ENCODE data around the gene PYROXD2.

DNA sequence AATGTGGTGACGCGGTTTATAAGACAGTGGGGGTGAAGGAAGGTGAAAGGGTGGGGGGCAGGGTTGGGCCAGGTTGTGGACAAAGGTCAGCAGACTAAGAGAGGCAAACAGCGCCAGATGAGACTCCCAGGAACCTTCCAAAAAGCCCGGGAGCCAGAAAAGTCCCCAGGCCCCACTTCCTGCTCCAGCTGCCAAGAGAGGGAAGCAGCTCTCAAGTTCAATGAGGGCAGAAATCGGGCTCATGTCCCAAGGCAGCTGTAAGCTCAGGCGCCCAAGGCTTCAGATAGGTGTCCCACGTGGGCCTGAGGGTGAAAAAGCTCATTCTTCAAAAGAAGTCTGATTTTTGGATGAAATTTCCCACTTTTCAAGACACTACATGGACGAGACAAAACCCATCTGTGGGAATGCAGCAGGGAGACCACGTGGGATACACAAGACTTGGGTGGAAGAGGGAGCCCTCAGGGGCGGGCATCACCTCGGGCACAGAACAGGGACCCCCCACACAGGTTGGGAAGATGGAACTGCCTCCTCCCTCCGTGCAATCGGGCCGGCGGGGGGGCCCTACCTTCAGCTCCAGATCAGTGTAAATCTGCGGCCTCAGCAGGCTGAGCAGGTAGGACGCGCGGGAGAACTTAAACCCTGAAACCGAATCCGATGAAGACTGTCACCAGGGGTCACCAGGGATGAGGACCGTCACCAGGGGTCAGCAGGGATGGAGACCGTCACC lies 7.8 kb downstream of the PYROXD2 start:
- TF ChIP-seq, protein P1, sequence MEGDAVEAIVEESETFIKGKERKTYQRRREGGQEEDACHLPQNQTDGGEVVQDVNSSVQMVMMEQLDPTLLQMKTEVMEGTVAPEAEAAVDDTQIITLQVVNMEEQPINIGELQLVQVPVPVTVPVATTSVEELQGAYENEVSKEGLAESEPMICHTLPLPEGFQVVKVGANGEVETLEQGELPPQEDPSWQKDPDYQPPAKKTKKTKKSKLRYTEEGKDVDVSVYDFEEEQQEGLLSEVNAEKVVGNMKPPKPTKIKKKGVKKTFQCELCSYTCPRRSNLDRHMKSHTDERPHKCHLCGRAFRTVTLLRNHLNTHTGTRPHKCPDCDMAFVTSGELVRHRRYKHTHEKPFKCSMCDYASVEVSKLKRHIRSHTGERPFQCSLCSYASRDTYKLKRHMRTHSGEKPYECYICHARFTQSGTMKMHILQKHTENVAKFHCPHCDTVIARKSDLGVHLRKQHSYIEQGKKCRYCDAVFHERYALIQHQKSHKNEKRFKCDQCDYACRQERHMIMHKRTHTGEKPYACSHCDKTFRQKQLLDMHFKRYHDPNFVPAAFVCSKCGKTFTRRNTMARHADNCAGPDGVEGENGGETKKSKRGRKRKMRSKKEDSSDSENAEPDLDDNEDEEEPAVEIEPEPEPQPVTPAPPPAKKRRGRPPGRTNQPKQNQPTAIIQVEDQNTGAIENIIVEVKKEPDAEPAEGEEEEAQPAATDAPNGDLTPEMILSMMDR (IDR thresholded peaks at IDR 0.05; ENCODE audit: low read depth, low read length), result no peak
- TF ChIP-seq EZH2phosphoT487 (IDR thresholded peaks at IDR 0.05; ENCODE audit: low read depth), result no peak
